Measurements from ENCODE around the gene PEA15. TPM values are rescaled to one million over a fixed set of nuclear protein-coding genes. Genes with fewer than 3 reads are reported as not detected.

PEA15 gene
- total and polyA plus RNA-seq, 2 experiments from 2014 or later: 368 to 638 TPM

DNA sequence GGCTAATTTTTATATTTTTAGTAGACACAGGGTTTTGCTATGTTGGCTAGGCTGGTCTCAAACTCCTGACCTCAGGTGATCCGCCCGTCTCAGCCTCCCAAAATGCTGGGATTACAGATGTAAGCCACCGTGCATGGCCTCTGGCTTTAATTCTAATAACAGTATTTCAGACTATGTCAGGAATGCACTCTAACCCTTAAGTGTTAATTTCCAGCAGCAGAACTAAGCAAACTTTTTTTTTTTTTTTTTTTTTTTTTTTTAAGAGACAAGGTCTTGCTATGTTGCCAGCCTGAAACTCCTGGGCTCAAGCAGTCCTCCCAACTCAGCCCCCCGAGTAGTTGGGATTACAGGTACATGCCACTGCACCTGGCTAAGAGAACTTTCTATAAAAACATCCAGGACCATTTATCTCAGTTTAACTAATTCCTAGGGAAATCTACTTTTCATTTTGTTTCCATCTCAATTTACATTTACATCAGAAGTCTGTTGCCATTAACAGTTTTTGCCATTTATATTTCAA, 50.7 kb downstream of the PEA15 start:
- Histone ChIP-seq H3K36me3 (ENCODE audit: low read depth) (0 out of 2 replicates have a peak, but pooled peaks cover 4% of the 10 kb centered on the region), H3K9me3 (ENCODE audit: low read depth) (no peaks in the 10 kb centered on the region), H3K27ac (no peak overlapping the region), H3F3A (ENCODE audit: insufficient read depth) (peaks cover 31% of the 10 kb centered on the region), H3K27me3 (replicated peaks; ENCODE audit: insufficient read depth) (no peaks in the 10 kb centered on the region), H3K9me2 (ENCODE audit: insufficient read depth) (no peaks in the 10 kb centered on the region), H2AFZ (no peak overlapping the region), H4K20me1 (ENCODE audit: insufficient read depth) (peaks cover 21% of the 10 kb centered on the region), H3K4me1 (ENCODE audit: insufficient read depth) (peaks cover 27% of the 10 kb centered on the region), H3K79me2 (ENCODE audit: insufficient read depth) (peaks cover 88% of the 10 kb centered on the region), H3K9ac (no peak overlapping the region), H3K4me2 (ENCODE audit: unreplicated experiment) (peak overlapping the region; percentile 50), H3K4me3 (no peak overlapping the region)
- WGBS, 2 experiments (ENCODE audit: low coverage in 1 of 2, low lambda C conversion rate in 2 of 2, missing lambda C conversion rate in 2 of 2): 84 to 86% methylated on average over 4 of the region's 4 CpGs
- DNase-seq: no peak
- TF ChIP-seq EZH2 (IDR thresholded peaks at IDR 0.05; ENCODE audit: insufficient read depth, poor library complexity, severe bottlenecking): no peak
- TF ChIP-seq EZH2phosphoT487 (IDR thresholded peaks at IDR 0.05; ENCODE audit: insufficient read depth, low read depth): no peak
- in situ Hi-C loops (cut with MboI): no loop called here

DNA sequence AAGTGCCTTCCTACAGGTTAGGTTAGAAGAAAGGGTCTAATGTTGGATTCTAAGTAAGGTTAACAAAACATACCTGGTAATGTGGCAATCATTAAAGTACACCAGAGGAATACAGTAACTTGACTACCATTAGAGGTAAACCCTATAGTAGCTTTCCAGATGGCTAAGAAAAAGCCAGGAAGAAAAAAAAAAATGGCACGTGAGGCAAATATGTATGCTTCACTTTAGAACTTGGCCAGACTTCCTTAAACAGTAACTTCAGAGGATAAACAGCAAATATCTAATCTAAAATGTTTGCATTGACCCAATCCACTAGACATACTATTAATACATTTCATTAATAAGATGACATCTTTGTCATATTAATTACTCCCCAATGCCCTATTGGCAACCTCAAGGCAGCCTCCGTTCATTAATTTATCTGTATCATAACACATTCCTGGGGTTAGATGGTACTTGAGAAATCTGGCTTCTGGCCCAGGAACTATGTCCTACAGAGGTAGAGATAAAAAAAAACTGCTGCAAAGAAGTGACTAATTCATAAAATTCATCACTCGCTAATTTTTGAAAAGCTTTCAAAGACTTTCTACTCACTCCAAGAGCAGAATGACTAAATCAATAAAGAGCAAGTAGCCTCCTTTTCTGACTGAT, 51.3 kb downstream of the PEA15 start:
- peaks cover 21% of the 10 kb centered on the region for H4K20me1 ChIP-seq (ENCODE audit: insufficient read depth)
- in situ Hi-C loops (cut with MboI): no loop called here
- DNase-seq: peak; percentile 95

DNA sequence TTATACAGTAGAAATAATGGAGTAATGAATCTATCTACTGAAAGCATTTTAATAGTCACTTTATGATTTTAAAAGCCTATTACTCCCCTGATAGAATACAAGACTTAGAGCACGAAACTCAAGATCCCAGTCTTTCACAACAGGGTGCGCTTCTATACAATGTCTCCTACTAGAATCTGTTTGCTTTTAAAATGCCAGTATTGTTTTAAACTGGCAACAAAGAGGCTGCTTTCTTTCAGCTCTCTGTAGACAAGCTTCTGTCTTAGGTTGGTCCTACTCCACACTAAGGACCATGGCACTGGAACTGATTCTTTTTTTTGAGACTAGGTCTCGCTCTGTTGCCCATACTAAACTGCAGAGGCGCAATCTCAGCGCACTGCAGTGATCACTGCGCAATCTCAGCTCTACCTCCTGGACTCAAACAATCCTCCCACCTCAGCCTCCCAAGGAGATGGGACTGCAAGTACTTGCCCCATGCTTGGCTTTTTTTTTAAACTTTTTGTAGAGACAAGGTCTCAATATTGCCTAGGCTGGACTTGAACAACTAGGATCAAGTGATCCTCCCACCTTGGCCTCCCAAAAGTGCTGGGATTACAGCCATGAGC, 52.3 kb downstream of the PEA15 start:
- Histone ChIP-seq H3K36me3 (ENCODE audit: low read depth) (no peaks in the 10 kb centered on the region), H3F3A (ENCODE audit: insufficient read depth) (peaks cover 37% of the 10 kb centered on the region), H3K4me1 (ENCODE audit: insufficient read depth) (peaks cover 33% of the 10 kb centered on the region), H2AFZ (no peak overlapping the region), H3K4me3 (no peak overlapping the region), H3K27ac (no peak overlapping the region), H3K9me3 (ENCODE audit: low read depth) (no peaks in the 10 kb centered on the region), H4K20me1 (ENCODE audit: insufficient read depth) (peaks cover 21% of the 10 kb centered on the region), H3K4me2 (ENCODE audit: unreplicated experiment) (peak overlapping the region; percentile 50), H3K9me2 (ENCODE audit: insufficient read depth) (no peaks in the 10 kb centered on the region), H3K79me2 (ENCODE audit: insufficient read depth) (peaks cover 86% of the 10 kb centered on the region), H3K27me3 (replicated peaks; ENCODE audit: insufficient read depth) (no peaks in the 10 kb centered on the region), H3K9ac (no peak overlapping the region)
- 97 to 98% methylated on average over 6 of the region's 6 CpGs for WGBS, 2 experiments (ENCODE audit: low coverage in 1 of 2, low lambda C conversion rate in 2 of 2, missing lambda C conversion rate in 2 of 2)
- no peak for DNase-seq
- TF ChIP-seq EZH2 (IDR thresholded peaks at IDR 0.05; ENCODE audit: insufficient read depth, poor library complexity, severe bottlenecking): no peak
- TF ChIP-seq EZH2phosphoT487 (IDR thresholded peaks at IDR 0.05; ENCODE audit: insufficient read depth, low read depth): no peak
- in situ Hi-C loops (cut with MboI): no loop called here

More for the DNA sequence above, 51.3 kb downstream of the PEA15 start:
- H3K36me3 ChIP-seq (ENCODE audit: low read depth): 0 out of 2 replicates have a peak, but pooled peaks cover 2% of the 10 kb centered on the region
- H3K9me2 ChIP-seq (ENCODE audit: insufficient read depth): no peaks in the 10 kb centered on the region
- H3K4me2 ChIP-seq (ENCODE audit: unreplicated experiment): peak overlapping the region; percentile 50
- no peaks in the 10 kb centered on the region for H3K27me3 ChIP-seq (replicated peaks; ENCODE audit: insufficient read depth)
- TF ChIP-seq EZH2phosphoT487 (IDR thresholded peaks at IDR 0.05; ENCODE audit: insufficient read depth, low read depth) (no peak), EZH2 (IDR thresholded peaks at IDR 0.05; ENCODE audit: insufficient read depth, poor library complexity, severe bottlenecking) (no peak)
- 31 to 33% methylated on average over 3 of the region's 3 CpGs for WGBS, 2 experiments (ENCODE audit: low coverage in 1 of 2, low lambda C conversion rate in 2 of 2, missing lambda C conversion rate in 2 of 2)
- H3K4me1 ChIP-seq (ENCODE audit: insufficient read depth): peaks cover 33% of the 10 kb centered on the region
- H3K9me3 ChIP-seq (ENCODE audit: low read depth): no peaks in the 10 kb centered on the region
- H3F3A ChIP-seq (ENCODE audit: insufficient read depth): peaks cover 38% of the 10 kb centered on the region
- H3K4me3 ChIP-seq: no peak overlapping the region
- peaks cover 88% of the 10 kb centered on the region for H3K79me2 ChIP-seq (ENCODE audit: insufficient read depth)
- H3K27ac ChIP-seq: peak overlapping the region; percentile 31
- H3K9ac ChIP-seq: no peak overlapping the region
- H2AFZ ChIP-seq: no peak overlapping the region

DNA sequence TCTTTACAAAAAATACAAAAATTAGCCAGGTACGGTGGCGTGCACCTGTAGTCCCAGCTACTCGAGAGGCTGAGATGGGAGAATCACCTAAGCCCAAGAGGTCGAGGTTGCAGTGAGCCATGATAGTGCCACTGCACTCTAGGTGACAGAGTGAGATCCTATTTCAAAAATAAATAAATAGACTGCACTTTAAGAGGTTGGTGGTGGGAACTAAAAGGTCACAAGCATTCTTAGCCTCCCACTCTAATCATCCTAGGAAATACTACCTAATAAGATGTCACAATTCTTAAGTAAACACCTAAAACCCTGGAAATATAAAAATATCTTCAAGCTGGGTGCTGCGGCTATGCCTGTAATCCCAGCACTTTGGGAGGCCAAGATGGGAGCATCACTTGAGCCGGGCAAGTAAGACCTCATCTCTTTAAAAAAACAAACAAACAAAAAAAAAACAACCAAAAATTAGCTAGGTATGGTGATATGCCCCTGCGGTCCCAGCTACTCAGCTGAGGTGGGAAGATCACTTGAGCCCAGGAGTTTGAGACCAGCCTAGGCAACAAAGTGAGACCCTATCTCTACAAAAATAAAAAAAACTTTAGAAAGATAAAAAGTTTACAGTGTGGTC, 53.1 kb downstream of the PEA15 start:
- H3K4me3 ChIP-seq: no peak overlapping the region
- H3K9me3 ChIP-seq (ENCODE audit: low read depth): no peaks in the 10 kb centered on the region
- no peaks in the 10 kb centered on the region for H3K27me3 ChIP-seq (replicated peaks; ENCODE audit: insufficient read depth)
- WGBS, 2 experiments (ENCODE audit: low coverage in 1 of 2, low lambda C conversion rate in 2 of 2, missing lambda C conversion rate in 2 of 2): 95 to 96% methylated on average over 7 of the region's 7 CpGs
- TF ChIP-seq EZH2phosphoT487 (IDR thresholded peaks at IDR 0.05; ENCODE audit: insufficient read depth, low read depth): no peak
- no peak for TF ChIP-seq EZH2 (IDR thresholded peaks at IDR 0.05; ENCODE audit: insufficient read depth, poor library complexity, severe bottlenecking)
- in situ Hi-C loops (cut with MboI): no loop called here
- H3K36me3 ChIP-seq (ENCODE audit: low read depth): no peaks in the 10 kb centered on the region
- H3K4me2 ChIP-seq (ENCODE audit: unreplicated experiment): no peak overlapping the region
- H4K20me1 ChIP-seq (ENCODE audit: insufficient read depth): peaks cover 21% of the 10 kb centered on the region
- no peak overlapping the region for H3K27ac ChIP-seq
- H2AFZ ChIP-seq: no peak overlapping the region
- H3K9ac ChIP-seq: no peak overlapping the region
- DNase-seq: no peak
- H3K79me2 ChIP-seq (ENCODE audit: insufficient read depth): peaks cover 82% of the 10 kb centered on the region
- H3K4me1 ChIP-seq (ENCODE audit: insufficient read depth): peaks cover 38% of the 10 kb centered on the region
- peaks cover 33% of the 10 kb centered on the region for H3F3A ChIP-seq (ENCODE audit: insufficient read depth)
- H3K9me2 ChIP-seq (ENCODE audit: insufficient read depth): no peaks in the 10 kb centered on the region

Measured in GM23248 (cell line).